ENCODE data around the gene ZNF446. TPM values are rescaled to one million over a fixed set of nuclear protein-coding genes. Genes with fewer than 3 reads are reported as not detected.
A peak's percentile ranks its signal among the peaks of the same experiment; 100 is the strongest.

Gene ZNF446
- total RNA-seq, 1 experiment from 2014 or later: 13.9 TPM

- Mint-ChIP-seq H3K27me3 (ENCODE audit: unreplicated experiment) (no peaks in the 10 kb centered on the region), H3K27ac (ENCODE audit: unreplicated experiment) (peak overlapping the region; percentile 81), H3K4me3 (ENCODE audit: low read depth, unreplicated experiment) (peak overlapping the region; percentile 90), H3K9me3 (ENCODE audit: low read depth, unreplicated experiment) (peaks cover 8% of the 10 kb centered on the region), H3K36me3 (ENCODE audit: insufficient read depth, unreplicated experiment) (peaks cover 22% of the 10 kb centered on the region), H3K4me1 (ENCODE audit: low read depth, unreplicated experiment) (peaks cover 24% of the 10 kb centered on the region)
- DNase-seq: no peak
- BruUV-seq (replicated peaks): no TSS peak
- no peak for TF ChIP-seq CTCF (IDR thresholded peaks at IDR 0.05; ENCODE audit: unreplicated experiment)
- CTCF ChIA-PET: interaction anchor here (0.7 to 1.0 kb wide), 2 partner anchors 11 to 75 kb away, joined by 3 to 4 read pairs; no protein-coding TSS in a partner anchor
- intact Hi-C loops (cut with micrococcal nuclease; ENCODE audit: unreplicated experiment): loop anchor here (5.0 kb wide), 1 partner anchor 44 kb away; the partner anchor contains the start of gene ZNF584
Observed at GRCh38 chr19:58450856-58451357, 25.2 kb upstream of the ZNF446 start.

GRCh38 chr19:58451358-58452101 is 24.6 kb upstream of the ZNF446 start, which contains the start of gene ZNF324B:
Gene ZNF324B (plus strand): TSS chr19:58451622. CDS start chr19:58453702, 2,080 bp downstream.
- peaks cover 24% of the 10 kb centered on the region for H3K4me1 Mint-ChIP-seq (ENCODE audit: low read depth, unreplicated experiment)
- peak within 1 kb of the TSS; percentile 90 for H3K4me3 Mint-ChIP-seq (ENCODE audit: low read depth, unreplicated experiment)
- H3K36me3 Mint-ChIP-seq (ENCODE audit: insufficient read depth, unreplicated experiment): peaks cover 22% of the 10 kb centered on the region
- H3K27me3 Mint-ChIP-seq (ENCODE audit: unreplicated experiment): no peaks in the 10 kb centered on the region
- H3K27ac Mint-ChIP-seq (ENCODE audit: unreplicated experiment): peak within 1 kb of the TSS; percentile 81
- intact Hi-C loops (cut with micrococcal nuclease; ENCODE audit: unreplicated experiment): loop anchor here (5.0 kb wide), 1 partner anchor 44 kb away; the partner anchor contains the start of gene ZNF584
- H3K9me3 Mint-ChIP-seq (ENCODE audit: low read depth, unreplicated experiment): peaks cover 8% of the 10 kb centered on the region
- peak; percentile 98 for DNase-seq
- no TSS peak for BruUV-seq (replicated peaks)
- no peak for TF ChIP-seq CTCF (IDR thresholded peaks at IDR 0.05; ENCODE audit: unreplicated experiment)
- CTCF ChIA-PET: interaction anchor here (0.6 to 1.0 kb wide), 2 partner anchors 11 to 16 kb away, joined by 3 to 4 read pairs; no protein-coding TSS in a partner anchor

- DNase-seq: no peak
- BruUV-seq (replicated peaks): no TSS peak
- Mint-ChIP-seq H3K4me1 (ENCODE audit: low read depth, unreplicated experiment) (peaks cover 24% of the 10 kb centered on the region), H3K27me3 (ENCODE audit: unreplicated experiment) (no peaks in the 10 kb centered on the region), H3K4me3 (ENCODE audit: low read depth, unreplicated experiment) (no peak overlapping the region), H3K9me3 (ENCODE audit: low read depth, unreplicated experiment) (peaks cover 5% of the 10 kb centered on the region), H3K27ac (ENCODE audit: unreplicated experiment) (no peak overlapping the region), H3K36me3 (ENCODE audit: insufficient read depth, unreplicated experiment) (peaks cover 22% of the 10 kb centered on the region)
- CTCF ChIA-PET: no interaction called here
- intact Hi-C loops (cut with micrococcal nuclease; ENCODE audit: unreplicated experiment): loop anchor here (5.0 kb wide), 1 partner anchor 46 kb away; the partner anchor contains the start of gene ZNF584
- TF ChIP-seq CTCF (IDR thresholded peaks at IDR 0.05; ENCODE audit: unreplicated experiment): no peak
Observed at GRCh38 chr19:58453743-58454142, 22.4 kb upstream of the ZNF446 start.

GRCh38 chr19:58455306-58455705 is 20.8 kb upstream of the ZNF446 start:
- Mint-ChIP-seq H3K9me3 (ENCODE audit: low read depth, unreplicated experiment) (peaks cover 2% of the 10 kb centered on the region), H3K4me3 (ENCODE audit: low read depth, unreplicated experiment) (no peak overlapping the region), H3K4me1 (ENCODE audit: low read depth, unreplicated experiment) (peaks cover 22% of the 10 kb centered on the region), H3K36me3 (ENCODE audit: insufficient read depth, unreplicated experiment) (peaks cover 28% of the 10 kb centered on the region), H3K27ac (ENCODE audit: unreplicated experiment) (no peak overlapping the region), H3K27me3 (ENCODE audit: unreplicated experiment) (no peaks in the 10 kb centered on the region)
- CTCF ChIA-PET: no interaction called here
- BruUV-seq (replicated peaks): no TSS peak
- TF ChIP-seq CTCF (IDR thresholded peaks at IDR 0.05; ENCODE audit: unreplicated experiment): no peak
- intact Hi-C loops (cut with micrococcal nuclease; ENCODE audit: unreplicated experiment): no loop called here
- no peak for DNase-seq
